NCI-H1436 treated with DMSO at 0.1 percent for 48 hours (cell line): ENCODE data around the gene OGDH.
"Not testable (repeated sequence)": the region's sequence is repeated elsewhere in the genome, so short reads cannot be mapped to it uniquely, and the experiment has no call there.

Experiments used
- DNase-seq: peaks from one replicate; lab custom pipeline; 2025; lab: John Stamatoyannopoulos, UW

OGDH gene

DNA sequence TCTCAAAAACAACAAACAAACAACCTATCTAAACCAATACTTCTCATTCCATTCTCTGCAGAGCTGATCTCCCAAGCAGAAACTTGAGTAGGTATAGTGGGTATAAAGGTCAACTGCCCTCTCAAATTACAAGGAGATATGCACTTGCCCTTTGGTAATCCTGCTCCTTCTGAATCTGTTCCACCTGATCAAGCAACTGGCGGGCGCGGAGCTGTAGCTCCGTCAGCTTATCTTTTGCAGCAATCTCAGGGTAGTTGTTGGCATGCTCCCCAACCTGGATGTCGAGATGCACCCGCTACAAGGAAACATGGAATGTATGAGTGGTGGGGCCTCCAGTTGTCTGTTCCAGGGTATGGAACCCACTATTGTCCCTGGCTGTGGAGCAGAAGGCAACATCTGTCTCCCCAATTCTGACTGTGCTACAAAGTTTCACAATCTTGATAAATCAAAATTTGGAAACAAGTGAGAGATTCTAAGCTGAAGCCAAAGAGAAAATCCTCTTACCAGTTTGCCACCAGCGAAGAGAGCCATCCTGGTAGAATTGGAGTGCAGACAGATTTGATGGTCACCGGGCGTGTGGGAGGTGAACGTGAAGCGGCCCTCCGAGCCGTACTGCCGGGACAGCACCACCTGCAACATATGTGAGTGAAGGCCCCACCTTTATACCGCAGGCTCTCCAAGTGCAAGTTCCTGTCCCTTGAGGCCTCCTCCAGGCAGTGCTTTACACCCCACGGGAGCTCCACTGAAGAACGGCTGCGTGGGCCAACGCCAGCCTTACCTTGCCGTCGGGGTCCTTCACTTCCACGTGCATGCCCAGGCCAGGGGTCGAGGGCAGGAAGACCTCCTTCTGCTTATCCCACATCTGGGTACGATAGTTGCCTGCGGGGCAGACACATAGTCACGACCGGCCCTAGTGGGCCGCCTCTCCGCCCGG is 25.2 kb upstream of the OGDH start:
- DNase-seq: no peak

DNA sequence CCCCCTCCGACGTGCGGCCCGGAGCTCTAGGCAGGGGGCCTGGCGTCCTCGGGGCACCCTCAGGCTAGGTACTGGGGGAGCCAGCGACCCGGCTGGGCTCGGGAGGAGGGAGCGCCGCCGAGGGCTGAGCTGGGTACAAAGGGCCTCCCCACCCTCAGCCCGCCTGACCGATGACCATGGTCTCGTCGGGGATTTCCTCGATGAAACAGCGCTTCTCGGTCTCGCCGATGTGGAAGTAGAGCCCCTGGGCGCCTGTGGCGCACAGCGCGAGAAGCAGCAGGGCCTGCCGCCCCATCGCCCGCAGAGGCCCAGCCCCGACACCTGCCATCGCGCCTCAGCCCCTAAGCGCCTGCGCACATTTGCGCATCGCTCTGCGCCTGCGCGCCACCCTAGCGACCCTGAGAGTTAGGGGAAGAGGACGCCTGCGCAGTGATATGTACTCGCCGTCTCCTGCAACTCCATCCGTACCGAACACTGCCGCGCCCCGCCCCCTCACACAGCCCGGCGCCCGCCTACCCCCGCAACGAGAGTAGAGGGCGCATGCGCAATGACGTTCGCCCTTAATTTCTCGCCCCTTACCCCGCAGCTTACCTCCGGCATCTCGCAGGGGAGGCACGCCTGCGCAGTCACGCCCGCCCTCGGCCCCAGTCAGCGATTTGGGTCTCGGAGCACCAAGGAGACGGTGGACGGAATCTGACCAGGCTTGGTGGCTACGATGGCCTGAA is 24.4 kb upstream of the OGDH start, which contains the start of gene TMED4:
TSS of gene TMED4 (minus strand) at position 353 of the 725 bp plus-strand sequence. CDS start at position 328, 25 bp downstream.
- DNase-seq: peak; percentile 98

DNA sequence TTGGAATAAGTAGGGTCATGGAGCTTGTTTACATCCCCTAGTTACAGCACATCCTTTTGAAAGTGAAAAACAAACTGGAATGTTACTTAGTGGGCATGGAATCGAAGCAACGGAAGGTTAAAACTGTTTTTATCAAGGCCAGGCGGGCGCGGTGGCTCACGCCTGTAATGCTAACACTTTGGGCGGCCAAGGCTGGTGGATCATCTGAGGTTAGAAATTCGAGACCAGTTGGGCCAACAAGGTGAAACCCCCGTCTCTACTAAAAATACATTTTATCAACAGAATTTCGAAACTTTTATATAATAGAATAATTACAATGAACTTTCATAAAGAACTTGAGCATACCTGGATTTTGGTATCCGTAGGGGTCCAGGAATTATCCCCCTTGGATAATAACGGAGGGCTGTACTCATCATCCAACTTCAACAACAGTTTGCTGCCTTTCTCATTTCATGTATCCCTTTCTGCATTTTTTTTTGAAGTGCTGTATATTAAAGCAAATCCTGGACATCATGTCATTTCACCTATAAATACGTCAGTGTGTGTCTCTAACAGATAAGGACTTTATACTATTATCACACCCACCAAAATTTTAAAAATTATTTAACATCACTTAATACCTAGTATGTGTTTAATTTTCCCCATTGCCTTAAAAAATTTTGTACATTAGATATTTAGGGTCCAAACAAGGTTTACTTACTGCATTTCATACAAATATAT is 23.1 kb upstream of the OGDH start:
- DNase-seq: no peak

DNA sequence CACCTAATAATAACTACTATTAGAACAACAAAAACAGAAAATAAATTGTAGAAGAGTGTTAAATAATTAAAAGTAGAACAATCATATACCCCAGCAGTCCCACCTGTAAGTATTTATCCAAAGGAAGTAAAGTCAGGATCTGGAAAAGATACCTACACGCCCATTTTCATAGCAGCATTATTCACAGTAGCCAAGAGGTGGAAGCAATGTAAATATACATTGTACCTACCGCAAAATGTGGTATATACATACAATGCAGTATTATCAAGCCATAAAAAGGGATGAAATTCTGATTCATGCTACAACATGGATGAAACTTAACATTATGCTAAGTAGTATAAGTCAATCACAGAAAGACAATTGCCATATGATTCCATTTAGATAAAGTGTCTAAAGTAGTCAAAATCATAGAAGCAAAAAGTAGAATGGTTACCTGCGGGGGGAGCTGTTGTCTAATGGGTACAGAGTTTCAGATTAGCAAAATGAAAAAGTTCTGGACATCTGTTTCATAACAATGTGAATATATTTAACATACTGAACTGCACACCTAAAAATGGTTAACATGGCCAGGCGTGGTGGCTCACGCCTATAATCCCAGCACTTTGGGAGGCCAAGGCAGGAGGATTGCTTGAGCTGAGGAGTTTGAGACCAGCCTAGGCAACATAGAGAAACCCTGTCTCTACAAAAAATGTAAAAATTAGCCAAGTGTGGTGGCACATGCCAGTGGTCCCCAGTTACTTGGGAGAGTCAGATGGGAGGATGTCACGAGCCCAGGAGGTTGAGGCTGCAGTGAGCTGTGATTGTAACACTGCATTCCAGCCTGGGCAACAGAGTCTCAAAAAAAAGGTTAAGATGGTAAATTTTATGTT is 18.4 kb upstream of the OGDH start:
- no peak for DNase-seq

DNA sequence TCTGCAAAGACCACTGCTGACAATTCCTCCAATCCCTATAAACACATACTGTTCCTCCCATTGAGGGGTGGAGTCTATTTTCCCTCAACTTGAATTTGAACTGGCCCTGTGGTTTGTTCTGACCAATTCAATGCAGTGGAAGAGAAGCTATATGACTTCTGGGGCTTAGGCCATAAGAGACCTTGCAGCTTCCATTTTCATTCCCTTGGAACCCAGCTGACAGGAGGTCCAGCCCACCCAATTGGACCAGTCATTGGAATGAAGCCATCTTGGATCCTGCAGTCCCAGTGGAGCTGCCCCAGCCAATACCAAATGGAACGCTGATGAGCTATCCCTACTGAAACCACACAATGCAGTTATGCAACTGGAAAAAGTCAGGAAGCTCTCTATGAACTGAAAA is 15.5 kb upstream of the OGDH start:
- DNase-seq: no peak

DNA sequence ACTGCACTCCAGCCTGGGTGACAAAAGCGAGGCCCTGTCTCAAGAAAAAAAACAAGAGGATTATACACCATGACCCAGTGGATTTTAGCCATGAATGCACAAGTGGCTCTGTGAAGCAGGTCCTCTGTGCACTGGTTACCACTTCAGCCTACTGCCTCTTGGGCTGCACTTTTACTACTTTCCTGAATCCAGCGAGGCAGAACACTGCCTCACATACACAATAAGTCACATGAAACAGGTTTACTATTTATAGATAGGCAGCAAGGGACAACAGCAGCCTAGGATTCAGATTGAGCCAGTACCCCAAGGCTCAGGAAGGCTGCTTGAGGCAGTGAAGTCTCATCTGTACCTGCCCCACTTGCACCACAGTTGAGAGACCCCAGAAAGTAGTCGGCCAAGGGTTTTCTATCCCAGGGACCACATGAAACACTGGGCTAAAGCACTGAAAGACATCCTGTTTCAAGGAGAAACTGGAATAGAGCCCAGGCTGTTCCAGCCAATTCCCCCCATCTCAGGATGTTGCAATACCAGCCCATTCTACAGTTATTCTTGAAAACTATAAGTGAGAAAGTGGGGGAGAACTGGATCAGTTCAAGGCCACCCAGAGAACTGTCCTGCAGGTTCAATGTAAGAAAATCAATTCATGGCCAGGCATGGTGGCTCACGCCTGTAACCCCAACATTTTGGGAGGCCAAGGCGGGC is 10.3 kb upstream of the OGDH start:
- DNase-seq: no peak

DNA sequence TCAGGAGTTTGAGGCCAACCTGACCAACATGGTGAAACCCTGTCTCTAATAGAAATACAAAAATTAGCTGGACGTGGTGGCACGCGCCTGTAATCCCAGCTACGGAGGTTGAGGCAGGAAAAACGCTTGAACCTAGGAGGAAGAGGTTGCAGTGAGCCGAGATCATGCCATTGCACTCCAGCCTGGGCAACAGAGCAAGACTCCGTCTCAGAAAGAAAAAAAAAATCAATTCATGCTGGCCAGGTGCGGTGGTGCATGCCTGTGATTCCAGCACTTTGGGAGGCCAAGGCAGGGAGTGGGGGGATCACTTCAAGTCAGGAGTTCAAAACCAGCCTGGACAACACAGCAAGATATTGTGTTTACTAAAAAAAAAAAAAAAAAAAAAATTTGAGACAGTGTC is 9.2 kb upstream of the OGDH start:
- not testable (repeated sequence) for DNase-seq

DNA sequence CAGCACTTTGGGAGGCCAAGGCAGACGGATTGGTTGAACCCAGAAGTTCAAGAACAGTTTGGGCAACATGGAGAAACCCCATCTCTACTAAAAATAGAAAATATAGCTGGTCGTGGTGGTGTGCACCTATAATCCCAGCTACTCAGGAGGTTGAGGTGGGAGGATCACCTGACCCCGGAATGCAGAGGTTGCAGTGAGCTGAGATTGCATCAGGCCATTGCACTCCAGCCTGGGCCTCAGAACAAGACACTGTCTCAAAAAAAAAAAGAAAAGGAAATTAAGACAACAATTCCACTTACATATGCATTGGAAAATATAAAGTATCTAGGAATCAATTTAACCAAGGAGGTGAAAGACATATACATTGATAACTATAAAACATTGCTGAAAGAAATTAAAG is 7.2 kb upstream of the OGDH start:
- no peak for DNase-seq

DNA sequence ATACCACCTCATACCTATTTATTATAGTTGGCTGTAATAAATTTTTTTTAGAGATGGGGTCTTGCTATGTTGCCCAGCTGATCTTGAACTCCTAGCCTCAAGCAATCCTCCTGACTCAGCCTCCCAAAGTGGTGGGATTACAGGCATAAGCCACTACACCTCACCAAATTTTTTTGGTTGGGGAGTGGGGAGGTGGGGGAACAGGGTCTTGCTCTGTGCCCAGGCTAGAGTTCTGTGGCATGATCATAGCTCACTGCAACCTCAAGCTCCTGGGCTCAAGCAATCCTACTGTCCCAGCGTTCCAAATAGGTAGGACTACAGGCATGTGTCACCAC is 3.9 kb upstream of the OGDH start:
- DNase-seq: no peak

DNA sequence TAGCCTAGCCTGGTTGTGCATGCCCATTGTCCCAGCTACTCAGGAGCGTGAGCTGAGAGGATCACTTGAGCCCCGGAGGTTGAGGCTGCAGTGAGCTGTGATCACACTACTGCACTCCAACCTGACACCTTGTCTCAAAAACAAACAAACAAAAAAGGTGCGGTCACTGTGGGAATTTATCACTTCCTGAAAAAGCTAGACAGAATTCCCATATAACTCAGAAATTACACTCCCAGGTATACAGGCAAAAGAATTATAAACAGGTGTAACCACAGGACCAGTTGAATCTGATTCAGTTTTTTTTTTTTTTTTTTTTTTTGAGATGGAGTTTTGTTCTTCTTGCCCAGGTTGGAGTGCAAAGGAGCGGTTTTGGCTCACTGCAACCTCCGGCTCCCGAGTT is 3.2 kb upstream of the OGDH start:
- DNase-seq: no peak

DNA sequence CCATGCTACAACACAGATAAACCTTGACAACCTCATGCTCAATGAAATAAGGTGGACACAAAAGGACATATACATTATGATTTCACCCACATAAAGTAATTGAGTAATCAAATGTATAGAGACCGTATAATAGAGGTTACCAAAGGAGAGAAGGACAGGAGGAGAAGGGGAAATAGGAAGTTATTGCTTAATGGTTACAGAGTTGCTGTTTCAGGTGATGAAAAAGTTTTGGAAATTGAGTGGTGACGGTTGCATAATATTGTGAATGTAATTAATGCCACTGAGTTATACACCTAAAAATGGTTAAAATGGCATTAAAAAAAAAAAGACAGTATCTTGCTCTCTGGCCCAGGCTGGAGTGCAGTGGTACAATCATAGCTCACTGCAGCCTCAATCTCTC is 1.5 kb upstream of the OGDH start:
- no peak for DNase-seq

DNA sequence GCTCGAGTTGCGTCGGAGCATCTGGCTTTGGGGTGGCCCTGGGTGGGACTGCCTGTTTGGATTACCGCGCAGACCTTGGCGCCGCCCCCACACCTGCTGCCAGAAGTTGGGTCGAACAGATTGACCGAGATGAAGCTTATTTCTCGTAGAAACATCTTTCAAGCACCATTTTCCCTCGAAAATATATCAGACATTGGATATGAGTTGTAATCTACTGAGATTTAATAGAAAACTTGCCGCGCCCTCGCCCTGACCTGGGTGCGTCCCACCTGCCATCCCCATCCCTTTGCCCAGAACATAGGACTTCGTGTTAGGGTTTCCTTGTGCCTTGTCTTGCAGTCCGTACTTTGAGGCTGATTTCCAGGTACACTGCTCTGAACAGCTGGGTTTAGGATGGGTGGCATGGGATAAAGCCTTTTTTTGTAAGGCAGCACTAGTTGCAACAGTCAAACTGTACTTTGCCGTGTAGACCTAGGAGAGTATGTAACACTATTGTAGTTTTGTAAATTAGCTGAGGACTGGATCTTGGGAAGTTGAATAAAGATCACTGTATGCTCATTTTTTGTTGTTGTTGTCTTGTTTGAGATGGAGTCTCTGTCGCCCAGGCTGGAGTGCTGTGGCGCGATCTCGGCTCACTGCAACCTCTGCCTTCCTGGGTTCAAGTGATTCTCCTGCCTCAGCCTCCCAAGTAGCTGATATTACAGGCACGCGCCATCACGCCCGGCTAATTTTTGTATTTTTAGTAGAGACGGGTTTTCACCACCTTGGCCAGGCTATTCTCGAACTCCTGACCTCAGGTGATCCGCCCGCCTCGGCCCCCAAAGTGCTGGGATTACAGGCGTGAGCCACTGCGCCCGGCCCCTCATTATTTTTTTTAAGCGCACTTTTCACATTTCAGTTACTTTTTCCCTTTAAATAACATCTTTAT is 978 bp downstream of the OGDH start:
- DNase-seq: no peak

DNA sequence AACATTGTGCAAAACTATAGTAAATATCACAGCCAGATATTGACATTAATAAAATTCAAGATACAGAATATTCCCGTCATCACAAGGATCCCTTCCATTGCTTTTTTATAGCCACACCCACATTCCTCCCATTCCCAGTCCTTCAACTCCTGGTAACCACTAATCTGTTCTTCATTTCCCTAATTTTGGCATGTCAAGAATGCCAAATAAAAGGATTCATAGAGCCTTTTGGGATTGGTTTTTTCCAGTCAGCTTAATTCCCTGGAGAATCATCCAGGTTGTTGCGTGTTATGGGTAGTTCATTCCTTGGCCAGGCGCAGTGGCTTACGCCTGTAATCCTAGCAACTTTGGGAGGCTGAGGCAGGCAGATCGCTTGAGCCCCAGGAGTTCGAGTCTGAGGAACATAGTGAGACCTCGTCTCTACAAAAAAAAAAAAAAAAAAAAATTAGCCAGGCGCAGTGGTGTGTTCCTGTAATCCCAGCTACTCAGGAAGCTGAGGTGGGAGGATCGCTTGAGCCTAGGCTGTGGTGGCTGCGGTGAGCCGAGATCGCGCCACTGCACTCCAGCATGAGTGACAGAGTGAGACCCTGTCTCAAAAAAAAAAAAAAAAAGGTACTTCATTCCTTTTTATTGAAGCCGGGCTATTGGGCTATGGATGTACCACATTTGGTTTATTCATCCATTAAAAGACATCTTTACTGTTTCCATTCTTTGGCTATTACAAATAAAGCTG is 2.7 kb downstream of the OGDH start:
- DNase-seq: no peak

DNA sequence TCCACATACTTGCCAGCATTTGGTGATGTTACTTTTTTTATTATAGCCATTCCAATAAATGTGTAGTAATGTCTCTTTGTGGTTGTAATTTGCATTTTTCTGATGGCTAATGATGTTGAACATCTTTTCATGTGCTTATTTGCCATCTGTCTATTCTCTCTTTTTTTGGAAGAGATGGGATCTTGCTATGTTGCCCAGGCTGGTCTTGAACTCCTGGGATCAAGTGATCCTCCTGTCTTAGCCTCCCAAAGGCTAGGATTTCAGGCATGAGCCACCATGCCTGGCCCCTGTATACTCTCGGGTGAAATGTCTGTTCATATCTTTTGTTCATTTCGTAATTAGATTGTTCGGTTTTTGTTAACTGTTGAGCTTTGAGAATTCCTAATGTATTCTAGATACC is 3.4 kb downstream of the OGDH start:
- DNase-seq: no peak

DNA sequence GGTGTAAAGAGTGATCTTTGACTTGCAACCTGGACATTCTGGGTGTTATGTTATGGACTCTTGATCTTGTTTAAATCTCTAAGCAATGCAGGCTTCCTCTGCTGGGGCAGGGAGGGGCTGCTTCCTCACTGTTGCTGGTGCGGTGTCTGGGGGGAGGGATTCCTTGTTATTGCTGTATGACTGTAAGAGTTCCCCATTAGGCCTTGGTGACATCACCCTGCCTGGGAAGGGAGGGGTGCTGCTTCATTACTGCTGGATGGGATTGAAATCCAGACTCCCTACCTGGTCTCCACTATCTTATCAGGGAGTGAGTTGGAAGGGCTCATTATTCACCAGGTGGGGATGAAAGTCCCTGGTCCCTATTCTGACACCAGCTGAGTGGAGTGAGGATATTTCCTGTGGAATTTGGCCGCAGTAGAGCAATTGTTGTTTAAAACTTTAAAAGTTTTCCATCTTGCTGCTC is 8.8 kb downstream of the OGDH start:
- DNase-seq: no peak

DNA sequence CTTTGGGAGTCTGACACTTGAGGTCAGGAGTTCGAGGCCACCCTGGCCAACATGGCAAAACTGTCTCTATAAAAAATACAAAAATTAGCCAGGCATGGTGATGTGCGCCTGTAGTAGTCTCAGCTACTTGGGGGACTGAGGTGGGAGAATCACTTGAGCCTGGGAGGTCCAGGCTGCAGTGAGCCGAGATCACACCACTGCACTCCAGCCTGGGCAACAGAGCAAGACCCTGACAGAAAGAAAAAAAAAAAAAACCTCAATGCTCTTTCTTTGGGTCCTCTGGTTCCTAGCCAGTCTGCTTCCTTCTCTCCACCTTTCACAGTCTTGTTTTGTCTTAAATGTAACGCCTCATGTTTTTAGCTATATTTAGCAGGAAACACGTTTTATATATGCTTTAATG is 9.4 kb downstream of the OGDH start:
- no peak for DNase-seq

DNA sequence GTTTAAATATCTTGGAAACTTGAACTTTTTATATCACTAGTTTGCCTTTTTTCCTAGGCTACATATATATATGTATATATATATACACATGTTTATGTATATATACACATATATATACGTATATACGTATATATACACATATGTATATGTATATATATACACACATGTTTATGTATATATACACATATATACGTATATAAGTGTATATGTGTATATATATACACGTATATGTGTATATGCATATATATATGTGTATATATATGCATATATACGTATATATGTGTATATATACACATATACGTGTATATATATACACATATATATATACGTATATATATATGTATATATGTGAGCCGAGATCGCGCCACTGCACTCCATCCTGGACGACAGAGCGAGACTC is 10.1 kb downstream of the OGDH start:
- no peak for DNase-seq

DNA sequence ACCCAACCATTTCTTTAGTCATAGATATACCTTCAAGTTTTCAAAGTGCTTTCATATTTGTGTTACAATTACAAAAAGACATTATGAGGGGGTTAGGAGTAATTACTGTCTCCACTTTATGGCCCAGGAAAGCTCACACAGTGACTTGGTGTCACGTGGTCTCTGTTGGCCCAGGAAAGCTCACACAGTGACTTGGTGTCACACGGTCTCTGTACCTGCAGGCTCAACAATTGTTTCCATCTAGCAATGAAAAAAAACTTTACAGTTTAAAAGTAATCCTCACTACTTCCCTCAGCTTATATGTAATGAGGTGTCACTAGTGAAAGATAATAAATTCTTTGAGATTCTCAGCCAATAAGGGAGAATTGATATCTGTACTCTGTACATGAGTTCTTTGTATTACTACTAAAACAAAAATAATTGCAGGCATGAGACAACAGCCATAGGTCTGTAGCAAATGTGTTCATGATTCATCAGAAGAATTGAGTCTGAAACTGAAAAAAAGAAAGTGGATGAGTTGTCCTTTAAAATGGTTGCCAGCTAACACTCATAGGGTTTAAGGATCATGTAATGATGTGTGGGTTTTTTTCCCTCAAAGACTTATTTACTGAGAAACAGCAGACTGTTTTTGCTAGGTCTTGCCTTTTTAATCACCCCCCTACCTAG is 10.9 kb downstream of the OGDH start:
- DNase-seq: no peak

DNA sequence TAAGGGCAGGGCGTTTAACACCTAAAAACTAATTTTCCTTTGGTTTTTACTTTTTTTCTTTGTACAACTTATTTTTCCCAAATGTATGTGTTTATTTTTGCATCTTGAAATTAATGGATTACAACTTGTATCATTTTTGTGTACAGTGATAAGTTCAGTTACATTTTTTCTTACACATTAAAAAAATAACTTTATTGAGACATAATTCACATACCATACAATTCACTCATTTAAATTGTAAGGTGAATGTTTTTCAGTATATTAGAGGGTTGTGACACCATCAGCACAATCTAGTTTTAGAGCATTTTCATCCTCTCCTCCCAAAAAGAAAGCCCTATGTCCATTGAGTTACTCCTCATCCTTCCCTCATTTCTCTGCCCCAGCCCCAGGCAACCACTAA is 11.6 kb downstream of the OGDH start:
- no peak for DNase-seq
